PFSK-1 (cell line): Measurements from ENCODE around the gene B4GALT3.

Experiments used
- FOXP2 ChIP-seq: optimal IDR thresholded peaks from 2 replicates; pipeline ENCODE3; 2011; ENCODE audit warnings: borderline replicate concordance, control low read depth, inconsistent platforms; ENCODE audit not compliant: insufficient read depth; ENCODE audit errors: extremely low read length, extremely low read depth
- POLR2AphosphoS5 ChIP-seq: IDR thresholded peaks from 2 replicates; pipeline ENCODE4 v1.6.1; 2012; ENCODE audit warnings: low read depth, mild to moderate bottlenecking, control low read depth, low read length, moderate library complexity
- SIN3A ChIP-seq: IDR thresholded peaks from 2 replicates; pipeline ENCODE4 v1.6.1; 2012; ENCODE audit warnings: mild to moderate bottlenecking, low read length, moderate library complexity, borderline replicate concordance; ENCODE audit not compliant: insufficient read depth
- TAF1 ChIP-seq: IDR thresholded peaks from 2 replicates; pipeline ENCODE4 v1.6.1; 2012; ENCODE audit warnings: low read length, control low read depth, borderline replicate concordance; ENCODE audit not compliant: insufficient read depth
- TF ChIP-seq, protein P1 (sequence below), 2 experiments: IDR thresholded peaks; 2 replicates each; pipeline versions ENCODE4 v1.6.1 to v1.8.0; 2011 to 2012; ENCODE audit warnings: low read depth in 2 of 2, low read length in 2 of 2, control low read depth in 1 of 2, inconsistent platforms in 1 of 2, mild to moderate bottlenecking in 1 of 2, moderate library complexity in 1 of 2; ENCODE audit not compliant: insufficient read depth in 1 of 2

DNA sequence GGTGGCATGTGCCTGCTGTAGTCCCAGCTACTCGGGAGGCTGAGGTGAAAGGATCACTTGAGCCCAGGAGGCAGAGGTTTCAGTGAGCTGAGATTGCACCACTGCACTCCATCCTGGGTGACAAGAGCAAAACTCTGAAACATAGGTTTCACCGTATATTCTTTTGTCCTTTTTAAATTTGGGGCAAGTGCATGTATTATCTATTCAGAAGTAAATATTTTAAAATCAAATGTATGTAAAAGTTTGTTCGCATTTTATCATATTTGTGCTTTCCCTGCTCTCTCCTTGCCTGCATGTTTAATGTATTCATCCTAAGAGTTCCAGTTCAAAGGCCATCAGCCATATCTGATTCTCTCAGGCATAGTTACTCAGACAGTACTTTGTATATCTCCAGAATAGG lies 31.5 kb downstream of the B4GALT3 start:
- no peak for TF ChIP-seq TAF1
- TF ChIP-seq POLR2AphosphoS5 = no peak
- TF ChIP-seq, protein P1, sequence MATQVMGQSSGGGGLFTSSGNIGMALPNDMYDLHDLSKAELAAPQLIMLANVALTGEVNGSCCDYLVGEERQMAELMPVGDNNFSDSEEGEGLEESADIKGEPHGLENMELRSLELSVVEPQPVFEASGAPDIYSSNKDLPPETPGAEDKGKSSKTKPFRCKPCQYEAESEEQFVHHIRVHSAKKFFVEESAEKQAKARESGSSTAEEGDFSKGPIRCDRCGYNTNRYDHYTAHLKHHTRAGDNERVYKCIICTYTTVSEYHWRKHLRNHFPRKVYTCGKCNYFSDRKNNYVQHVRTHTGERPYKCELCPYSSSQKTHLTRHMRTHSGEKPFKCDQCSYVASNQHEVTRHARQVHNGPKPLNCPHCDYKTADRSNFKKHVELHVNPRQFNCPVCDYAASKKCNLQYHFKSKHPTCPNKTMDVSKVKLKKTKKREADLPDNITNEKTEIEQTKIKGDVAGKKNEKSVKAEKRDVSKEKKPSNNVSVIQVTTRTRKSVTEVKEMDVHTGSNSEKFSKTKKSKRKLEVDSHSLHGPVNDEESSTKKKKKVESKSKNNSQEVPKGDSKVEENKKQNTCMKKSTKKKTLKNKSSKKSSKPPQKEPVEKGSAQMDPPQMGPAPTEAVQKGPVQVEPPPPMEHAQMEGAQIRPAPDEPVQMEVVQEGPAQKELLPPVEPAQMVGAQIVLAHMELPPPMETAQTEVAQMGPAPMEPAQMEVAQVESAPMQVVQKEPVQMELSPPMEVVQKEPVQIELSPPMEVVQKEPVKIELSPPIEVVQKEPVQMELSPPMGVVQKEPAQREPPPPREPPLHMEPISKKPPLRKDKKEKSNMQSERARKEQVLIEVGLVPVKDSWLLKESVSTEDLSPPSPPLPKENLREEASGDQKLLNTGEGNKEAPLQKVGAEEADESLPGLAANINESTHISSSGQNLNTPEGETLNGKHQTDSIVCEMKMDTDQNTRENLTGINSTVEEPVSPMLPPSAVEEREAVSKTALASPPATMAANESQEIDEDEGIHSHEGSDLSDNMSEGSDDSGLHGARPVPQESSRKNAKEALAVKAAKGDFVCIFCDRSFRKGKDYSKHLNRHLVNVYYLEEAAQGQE (IDR thresholded peaks at IDR 0.05; ENCODE audit: insufficient read depth in 1 of 2, low read depth in 2 of 2, low read length in 2 of 2) = no peak
- TF ChIP-seq FOXP2 = no peak
- no peak for TF ChIP-seq SIN3A
